ENCODE data around the gene PLK5. TPM values are rescaled to one million over a fixed set of nuclear protein-coding genes. Genes with fewer than 3 reads are reported as not detected.

PLK5 gene
- total RNA-seq, 1 donor: not detected

DNA sequence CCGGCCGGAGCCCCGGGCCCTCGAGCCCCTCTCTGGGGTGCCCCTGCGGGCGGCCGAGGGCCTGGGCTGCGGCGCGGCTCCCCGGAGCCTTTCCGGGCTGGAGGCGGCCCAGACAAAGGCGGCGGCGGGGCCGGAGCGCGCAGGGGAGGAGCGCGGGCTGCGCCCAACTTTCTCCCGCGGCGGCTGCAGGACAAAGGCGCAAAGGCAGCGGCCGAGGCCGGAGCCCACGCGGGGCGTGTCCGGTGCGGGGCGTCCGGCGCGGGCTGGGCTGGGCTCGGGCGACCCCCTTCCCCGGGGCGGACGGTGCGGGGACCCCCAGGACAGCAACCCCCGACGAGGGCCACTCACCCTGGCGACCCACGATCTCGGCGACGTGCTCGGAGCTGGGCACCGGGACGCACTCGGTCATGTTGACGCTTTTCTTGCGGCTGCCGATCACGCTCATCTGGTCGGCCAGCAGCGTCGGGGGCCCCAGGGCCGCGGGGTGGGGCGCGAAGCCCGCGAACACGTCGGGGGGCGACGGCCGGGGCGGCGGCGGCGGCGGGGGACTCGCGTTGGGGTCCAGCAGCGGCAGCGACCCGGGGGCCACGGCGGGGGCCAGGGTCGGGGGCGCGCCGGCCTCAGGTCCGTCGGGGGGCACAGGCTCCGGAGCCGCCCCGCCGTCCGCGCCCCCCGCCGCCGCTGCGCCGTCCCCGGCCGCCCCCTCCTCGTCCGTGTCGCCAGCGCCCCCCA, 43.4 kb downstream of the PLK5 start:
- Histone ChIP-seq H3K27me3 (ENCODE audit: insufficient read depth, low read length) (no peaks in the 10 kb centered on the region), H3K9me3 (ENCODE audit: low read depth, low read length) (no peaks in the 10 kb centered on the region), H3K4me1 (ENCODE audit: insufficient read depth, low read length) (peaks cover 8% of the 10 kb centered on the region), H3K4me3 (ENCODE audit: low read length) (no peak overlapping the region)

DNA sequence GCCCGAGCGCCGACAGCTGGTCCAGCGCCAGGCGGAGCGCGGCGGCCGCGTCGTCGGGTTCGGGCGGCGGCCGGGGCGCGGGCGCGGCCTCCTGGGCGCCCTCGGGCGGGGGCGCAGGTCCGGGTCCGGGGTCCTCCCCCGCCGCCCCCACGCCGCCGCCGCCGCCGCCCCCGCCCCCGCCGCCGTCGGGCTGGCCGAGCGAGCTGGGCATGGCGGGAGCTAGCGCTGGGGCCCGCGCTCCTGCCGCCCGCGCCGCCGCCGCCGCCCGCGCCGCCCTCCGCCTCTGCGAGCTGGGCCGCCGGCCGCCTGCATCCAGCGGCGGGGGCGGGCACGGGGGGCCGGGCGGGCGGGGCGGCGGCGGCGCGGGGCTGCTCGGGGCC, 44.0 kb downstream of the PLK5 start:
- no peak overlapping the region for H3K4me3 ChIP-seq (ENCODE audit: low read length)
- no peaks in the 10 kb centered on the region for H3K27me3 ChIP-seq (ENCODE audit: insufficient read depth, low read length)
- H3K4me1 ChIP-seq (ENCODE audit: insufficient read depth, low read length): peaks cover 8% of the 10 kb centered on the region
- no peaks in the 10 kb centered on the region for H3K9me3 ChIP-seq (ENCODE audit: low read depth, low read length)

DNA sequence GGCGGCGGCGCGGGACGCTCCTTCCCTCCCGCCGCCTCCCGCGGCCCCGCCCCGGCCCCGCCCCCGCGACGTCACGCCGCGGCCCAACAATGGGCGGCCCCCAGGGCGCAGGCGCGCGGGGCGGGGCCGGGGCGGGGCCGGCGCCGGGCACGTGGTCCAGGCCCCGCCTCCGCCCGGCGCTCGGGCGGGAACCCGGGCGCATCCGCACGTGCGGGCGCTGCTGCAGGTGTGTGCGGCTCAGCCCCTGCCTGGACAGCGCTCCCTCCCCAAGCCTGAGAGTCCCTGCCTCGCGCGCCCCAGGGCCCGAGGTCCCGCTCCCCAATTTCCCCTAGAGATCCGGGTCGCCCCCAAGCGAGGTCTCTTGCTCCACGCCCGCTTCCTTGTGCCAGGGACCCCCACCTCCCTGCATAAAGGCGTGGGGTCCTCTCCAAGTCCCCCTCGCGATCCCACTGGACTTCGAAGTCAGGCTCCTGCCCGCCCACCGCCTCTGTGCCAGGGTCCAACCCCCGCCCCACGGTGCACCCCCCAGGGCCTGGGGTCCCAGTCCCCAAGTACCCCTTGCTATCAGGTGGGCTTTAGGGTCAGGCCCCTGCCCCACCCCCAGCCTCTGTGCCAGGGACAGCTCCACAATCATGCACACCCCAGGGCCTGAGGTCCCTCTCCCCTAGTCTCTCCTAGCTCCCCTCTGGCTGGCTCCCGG, 44.6 kb downstream of the PLK5 start, which contains the start of gene MEX3D:
TSS of gene MEX3D (minus strand) at position 6 of the 700 bp plus-strand sequence. CDS start 267 bp downstream, outside the sequence.
- H3K9me3 ChIP-seq (ENCODE audit: low read depth, low read length): no peaks in the 10 kb centered on the region
- H3K27me3 ChIP-seq (ENCODE audit: insufficient read depth, low read length): no peaks in the 10 kb centered on the region
- no peak within 1 kb of the TSS for H3K4me3 ChIP-seq (ENCODE audit: low read length)
- H3K4me1 ChIP-seq (ENCODE audit: insufficient read depth, low read length): peaks cover 8% of the 10 kb centered on the region

DNA sequence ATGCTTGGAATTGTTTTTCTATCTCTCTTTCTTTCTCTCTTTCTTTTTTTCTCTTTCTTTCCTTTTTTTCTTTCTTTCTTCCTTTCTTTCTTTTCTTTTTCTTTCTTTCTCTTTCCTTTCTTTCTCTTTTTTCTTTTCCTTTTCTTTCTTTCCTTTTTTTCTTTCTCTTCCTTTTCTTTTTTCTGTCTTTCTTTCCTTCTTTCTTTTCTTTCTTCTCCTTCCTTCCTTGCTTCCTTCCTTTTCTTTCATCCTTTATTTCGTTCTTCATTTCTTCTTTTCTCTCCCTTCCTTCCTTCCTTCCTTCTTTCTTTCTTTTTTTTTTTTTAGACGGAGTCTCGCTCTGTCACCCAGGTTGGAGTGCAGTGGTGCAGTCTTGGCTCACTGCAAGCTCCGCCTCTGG, 46.1 kb downstream of the PLK5 start:
- Histone ChIP-seq H3K4me1 (ENCODE audit: insufficient read depth, low read length) (peaks cover 8% of the 10 kb centered on the region), H3K9me3 (ENCODE audit: low read depth, low read length) (no peaks in the 10 kb centered on the region), H3K4me3 (ENCODE audit: low read length) (no peak overlapping the region), H3K27me3 (ENCODE audit: insufficient read depth, low read length) (no peaks in the 10 kb centered on the region)

DNA sequence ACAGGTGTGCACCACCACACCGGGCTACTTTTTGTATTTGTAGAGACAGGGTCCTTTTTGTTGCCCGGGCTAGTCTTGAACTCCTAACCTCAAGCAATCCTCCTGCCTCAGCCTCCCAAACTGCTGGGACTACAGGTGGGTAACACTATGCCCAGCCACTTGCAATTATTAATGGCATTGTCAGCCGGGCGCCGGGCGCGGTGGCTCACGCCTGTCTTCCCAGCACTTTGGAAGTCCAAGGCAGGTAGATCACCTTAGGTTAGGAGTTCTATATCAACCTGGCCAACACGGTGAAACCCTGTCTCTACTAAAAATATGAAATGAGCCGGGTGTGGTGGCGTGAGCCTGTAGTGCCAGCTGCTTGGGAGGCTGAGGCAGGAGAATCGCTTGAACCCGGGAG, 47.0 kb downstream of the PLK5 start:
- Histone ChIP-seq H3K4me1 (ENCODE audit: insufficient read depth, low read length) (peaks cover 8% of the 10 kb centered on the region), H3K27me3 (ENCODE audit: insufficient read depth, low read length) (no peaks in the 10 kb centered on the region), H3K4me3 (ENCODE audit: low read length) (no peak overlapping the region), H3K9me3 (ENCODE audit: low read depth, low read length) (no peaks in the 10 kb centered on the region)

DNA sequence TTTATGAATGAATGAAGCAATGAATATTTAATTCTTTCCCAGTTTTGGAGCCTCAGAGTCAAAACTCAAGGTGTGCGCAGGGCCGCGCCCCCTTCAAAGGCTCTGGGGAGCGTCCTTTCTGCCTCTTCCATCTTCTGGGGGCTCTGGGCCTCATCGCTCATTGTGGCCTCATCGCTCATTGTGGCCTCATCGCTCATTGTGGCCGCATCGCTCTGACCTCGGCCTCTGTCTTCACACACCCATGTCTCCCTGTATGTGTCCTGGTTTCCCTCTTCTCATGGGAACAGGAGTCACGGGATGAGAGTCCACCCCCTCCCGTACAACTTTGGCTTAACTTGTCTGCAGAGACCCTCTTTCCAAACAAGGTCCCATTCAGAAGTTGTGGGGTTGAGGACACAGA, 47.5 kb downstream of the PLK5 start:
- H3K27me3 ChIP-seq (ENCODE audit: insufficient read depth, low read length): no peaks in the 10 kb centered on the region
- H3K4me3 ChIP-seq (ENCODE audit: low read length): no peak overlapping the region

DNA sequence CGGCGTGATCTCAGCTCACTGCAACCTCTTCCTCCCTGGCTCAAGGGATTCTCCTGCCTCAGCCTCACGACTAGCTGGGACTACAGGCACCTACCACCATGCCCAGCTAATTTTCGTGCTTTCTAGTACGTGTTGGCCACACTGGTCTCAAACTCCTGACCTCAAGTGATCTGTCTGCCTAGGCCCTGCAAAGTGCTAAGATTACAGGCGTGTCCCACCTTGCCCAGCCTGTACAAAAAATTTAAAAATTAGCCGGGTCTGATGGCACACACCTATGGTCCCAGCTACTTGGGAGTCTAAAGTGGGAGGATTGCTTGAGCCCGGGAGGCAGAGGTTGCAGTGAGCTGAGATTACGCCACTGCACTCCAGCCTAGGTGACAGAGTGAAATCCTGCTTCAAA, 48.9 kb downstream of the PLK5 start:
- H3K27me3 ChIP-seq (ENCODE audit: insufficient read depth, low read length): no peaks in the 10 kb centered on the region
- H3K9me3 ChIP-seq (ENCODE audit: low read depth, low read length): no peaks in the 10 kb centered on the region
- no peak overlapping the region for H3K4me3 ChIP-seq (ENCODE audit: low read length)
- no peaks in the 10 kb centered on the region for H3K4me1 ChIP-seq (ENCODE audit: insufficient read depth, low read length)

More for the DNA sequence above, 47.5 kb downstream of the PLK5 start:
- Histone ChIP-seq H3K4me1 (ENCODE audit: insufficient read depth, low read length) (peaks cover 8% of the 10 kb centered on the region), H3K9me3 (ENCODE audit: low read depth, low read length) (no peaks in the 10 kb centered on the region)

DNA sequence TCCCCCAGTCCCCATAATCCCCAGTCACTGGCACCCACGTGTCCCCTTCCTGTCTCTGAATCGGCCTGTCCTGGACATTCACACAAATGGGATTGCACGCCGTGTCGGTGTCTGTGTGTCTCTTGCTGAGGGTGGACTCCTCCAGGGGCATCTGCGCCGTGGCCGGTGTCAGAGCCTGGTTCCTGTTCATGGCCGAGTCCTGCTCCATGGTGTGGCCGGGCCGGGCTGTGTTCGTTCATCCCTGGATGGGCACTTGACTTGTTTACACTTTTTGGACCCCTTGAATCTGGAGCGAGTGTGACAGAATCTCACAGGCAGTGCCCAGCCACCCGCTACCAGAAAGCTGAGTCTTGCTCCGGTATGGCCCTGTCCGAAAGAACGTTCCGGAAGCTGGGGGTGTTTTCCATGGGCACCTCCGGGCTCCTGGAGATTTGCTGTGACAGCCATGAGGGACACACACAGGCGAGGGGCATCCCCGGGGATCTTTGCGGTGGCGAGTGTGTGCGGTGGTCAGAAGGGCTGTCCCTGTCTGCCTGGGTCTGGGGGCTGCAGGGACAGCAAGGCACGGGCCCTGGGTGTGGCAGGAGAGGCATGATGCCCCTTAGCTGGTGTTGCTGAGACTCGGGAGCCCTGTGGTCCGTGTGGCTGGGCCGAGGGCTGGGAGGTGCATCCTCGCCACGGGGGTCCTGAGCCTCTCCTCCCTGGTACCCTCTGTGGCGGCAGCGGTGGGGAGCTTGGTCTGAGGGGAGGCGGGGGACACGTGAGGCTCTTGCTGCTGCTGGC, 50.7 kb downstream of the PLK5 start:
- no peaks in the 10 kb centered on the region for H3K27me3 ChIP-seq (ENCODE audit: insufficient read depth, low read length)
- no peaks in the 10 kb centered on the region for H3K9me3 ChIP-seq (ENCODE audit: low read depth, low read length)
- no peak overlapping the region for H3K4me3 ChIP-seq (ENCODE audit: low read length)
- H3K4me1 ChIP-seq (ENCODE audit: insufficient read depth, low read length): no peaks in the 10 kb centered on the region

DNA sequence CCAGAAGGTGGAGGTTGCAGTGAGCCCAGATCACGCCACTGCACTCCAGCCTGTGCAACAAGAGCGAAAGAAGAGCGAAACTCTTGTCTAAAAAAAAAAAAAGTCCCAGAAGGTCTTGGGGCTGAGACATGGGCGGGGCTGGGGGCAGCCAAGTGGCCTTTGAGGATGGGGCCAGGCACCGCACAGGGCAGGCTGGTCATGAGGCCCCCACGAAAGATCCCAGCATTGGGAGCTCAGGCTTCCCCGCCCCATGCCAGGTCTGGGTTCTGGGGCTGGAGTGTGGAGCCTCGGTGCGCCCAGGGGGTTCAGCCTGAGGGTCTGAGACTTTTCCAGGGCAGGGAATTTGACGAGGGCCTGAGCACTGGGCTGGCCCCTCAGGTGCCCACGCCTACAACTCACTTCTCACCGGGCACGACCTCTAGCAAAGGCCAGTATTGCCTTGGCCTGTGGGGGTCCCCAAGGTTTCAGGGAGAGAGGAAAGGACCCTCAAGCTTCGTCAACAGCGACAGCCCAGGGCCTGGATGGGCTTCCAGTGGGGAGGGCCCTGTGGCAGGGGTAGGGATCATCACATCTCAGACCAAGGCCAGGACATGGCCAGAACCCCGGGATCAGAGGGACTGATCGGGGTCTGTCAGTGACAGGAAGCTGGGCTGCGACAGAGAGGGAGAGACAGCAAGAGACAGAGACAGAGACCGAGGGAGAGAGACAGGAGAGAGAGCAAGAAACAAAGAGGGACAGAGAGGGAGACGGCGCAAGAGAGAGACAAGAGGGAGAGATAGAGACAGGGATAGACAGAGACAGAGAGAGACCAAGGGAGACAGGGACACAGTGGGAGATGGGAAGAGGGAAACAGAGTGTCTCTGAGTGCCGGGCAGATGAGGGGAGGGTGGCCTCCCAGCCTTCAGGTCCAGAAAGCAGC, 51.7 kb downstream of the PLK5 start:
- Histone ChIP-seq H3K4me3 (ENCODE audit: low read length) (no peak overlapping the region), H3K4me1 (ENCODE audit: insufficient read depth, low read length) (no peaks in the 10 kb centered on the region), H3K27me3 (ENCODE audit: insufficient read depth, low read length) (no peaks in the 10 kb centered on the region), H3K9me3 (ENCODE audit: low read depth, low read length) (no peaks in the 10 kb centered on the region)

DNA sequence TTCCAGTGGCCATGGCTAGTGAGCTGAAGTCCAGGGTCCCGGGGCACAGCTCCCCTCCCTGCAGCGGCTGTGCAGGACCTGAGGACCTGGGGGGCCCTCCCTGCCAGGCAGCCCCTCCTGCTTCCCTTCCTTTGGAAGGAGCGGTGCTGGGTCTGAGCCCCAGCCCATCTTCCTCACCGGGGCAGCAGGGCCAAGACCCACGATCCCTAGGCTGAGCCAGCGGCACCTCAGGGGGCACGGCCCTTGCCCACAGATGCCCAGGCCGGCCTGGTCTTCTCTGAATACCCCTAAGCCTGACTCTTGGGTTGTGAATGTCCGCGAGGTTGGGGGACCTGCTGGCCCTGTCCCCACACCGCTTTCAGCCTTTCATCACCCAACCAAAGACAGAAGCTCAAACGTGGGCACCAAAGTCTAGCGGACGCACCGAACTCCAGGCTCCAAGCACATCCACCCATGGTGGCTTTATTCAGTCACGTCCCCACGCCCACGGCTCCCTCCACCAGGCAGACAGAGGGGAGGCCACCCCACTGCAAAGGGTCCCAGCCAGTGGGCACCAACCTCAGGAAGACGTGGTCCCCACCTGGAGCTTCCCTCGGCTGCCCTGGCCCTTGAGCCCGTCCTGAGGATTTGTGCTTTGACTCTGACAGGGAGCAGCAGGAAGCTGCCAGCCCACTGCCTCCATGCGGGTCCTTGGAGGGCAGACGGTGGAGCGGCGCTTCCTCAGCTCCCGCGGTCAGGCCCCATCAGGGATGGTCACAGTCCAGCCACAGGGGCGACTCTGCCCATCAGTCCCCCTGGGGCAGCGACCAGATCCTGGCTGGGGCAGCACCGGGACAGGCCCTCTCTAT, 52.6 kb downstream of the PLK5 start:
- Histone ChIP-seq H3K9me3 (ENCODE audit: low read depth, low read length) (no peaks in the 10 kb centered on the region), H3K27me3 (ENCODE audit: insufficient read depth, low read length) (no peaks in the 10 kb centered on the region), H3K4me1 (ENCODE audit: insufficient read depth, low read length) (no peaks in the 10 kb centered on the region), H3K4me3 (ENCODE audit: low read length) (no peak overlapping the region)

DNA sequence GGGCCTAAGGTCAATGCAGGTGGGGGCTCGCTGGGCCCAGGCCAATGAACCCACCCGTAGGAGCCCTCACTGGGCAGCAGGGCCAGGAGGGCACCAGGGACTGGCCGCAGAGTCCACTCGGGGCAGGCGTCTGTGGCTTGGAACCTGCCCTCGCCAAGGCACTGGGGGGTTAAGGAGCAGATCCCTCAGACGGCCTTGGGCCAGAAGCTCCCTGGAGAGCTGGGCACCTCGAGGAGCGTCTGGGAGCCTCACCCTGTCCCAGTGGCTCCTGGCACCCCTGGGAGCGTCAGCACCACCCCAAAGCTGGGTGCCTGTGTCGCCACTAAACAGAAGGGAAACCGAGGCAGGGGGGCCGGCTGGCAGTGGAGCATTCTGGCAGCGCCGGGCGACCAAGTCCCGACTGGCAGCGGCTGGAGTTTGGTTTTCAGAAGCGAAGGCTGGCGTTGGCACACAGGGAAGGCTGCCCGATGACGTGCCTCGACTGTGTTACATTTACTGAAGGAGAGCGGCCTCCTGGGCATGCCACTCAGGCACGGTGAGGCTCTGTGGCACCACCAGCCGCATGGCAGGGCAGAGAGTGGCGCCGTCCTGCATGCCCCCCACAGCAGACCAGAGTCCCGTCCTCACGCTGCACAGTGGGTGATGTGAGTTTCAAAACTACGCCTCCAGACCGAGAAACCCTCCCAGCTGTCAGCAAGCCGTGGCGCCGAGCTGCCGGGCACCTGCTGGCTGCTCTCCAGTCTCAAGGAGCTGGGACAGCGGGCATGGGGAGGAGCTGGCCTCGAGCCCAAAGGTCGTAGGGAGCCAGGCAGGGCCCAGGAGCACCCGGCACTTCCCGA, 53.4 kb downstream of the PLK5 start:
- H3K4me1 ChIP-seq (ENCODE audit: insufficient read depth, low read length): no peaks in the 10 kb centered on the region
- H3K9me3 ChIP-seq (ENCODE audit: low read depth, low read length): no peaks in the 10 kb centered on the region
- H3K4me3 ChIP-seq (ENCODE audit: low read length): no peak overlapping the region
- H3K27me3 ChIP-seq (ENCODE audit: insufficient read depth, low read length): no peaks in the 10 kb centered on the region

DNA sequence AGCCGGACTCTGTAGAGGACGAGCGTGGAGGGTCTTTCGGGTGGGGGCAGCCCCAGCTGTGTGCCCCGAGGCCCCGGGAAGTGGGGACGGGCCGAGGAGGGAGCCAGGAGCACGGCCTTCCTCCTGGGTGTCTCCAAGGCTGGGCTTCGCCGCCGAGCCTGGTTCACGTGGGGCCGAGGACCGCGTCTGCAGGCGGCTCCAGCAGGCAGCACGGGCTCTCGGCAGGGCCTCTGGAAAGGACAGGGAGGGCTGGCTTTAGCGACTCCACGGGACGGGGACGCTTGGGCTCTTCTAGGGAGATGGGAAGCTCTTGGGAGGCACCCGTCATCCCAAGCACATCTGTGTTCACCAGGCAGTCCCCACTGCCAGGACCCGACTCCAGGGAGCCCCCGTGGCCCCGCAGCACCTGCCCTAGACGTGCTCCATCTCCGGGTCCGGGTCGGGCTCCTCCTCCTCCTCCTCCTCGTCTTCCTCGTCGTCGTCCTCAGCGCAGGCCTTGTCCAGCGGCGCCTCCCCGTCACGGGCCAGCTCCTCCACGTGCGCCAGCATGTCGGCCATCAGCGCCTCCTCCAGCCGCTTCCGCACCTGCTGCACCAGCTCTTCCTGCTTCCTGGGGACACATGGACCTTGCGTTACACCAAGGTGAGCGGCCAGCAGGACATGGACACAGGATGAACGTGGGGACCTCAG, 54.2 kb downstream of the PLK5 start:
- Histone ChIP-seq H3K4me3 (ENCODE audit: low read length) (no peak overlapping the region), H3K9me3 (ENCODE audit: low read depth, low read length) (no peaks in the 10 kb centered on the region), H3K4me1 (ENCODE audit: insufficient read depth, low read length) (no peaks in the 10 kb centered on the region), H3K27me3 (ENCODE audit: insufficient read depth, low read length) (no peaks in the 10 kb centered on the region)

DNA sequence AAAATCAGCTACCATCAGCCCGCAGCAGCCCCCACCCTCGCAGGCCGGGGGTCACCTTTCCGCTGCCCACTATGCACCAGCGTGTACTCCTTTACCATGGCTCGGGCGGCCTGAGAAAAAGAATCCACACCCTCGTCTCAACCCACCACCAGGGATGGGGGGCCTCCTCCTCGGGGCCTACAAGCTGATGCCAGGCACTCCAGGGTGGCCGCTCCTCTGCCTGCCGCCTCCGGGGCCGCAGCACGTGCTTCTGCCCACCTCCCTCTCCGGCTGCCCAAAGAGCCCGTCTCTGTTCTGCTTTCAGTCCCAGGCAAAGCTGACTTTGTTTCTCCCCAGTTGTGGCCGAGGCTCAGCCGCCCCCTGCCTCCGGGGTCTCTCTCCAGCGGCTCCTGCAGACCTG, 55.3 kb downstream of the PLK5 start:
- Histone ChIP-seq H3K9me3 (ENCODE audit: low read depth, low read length) (no peaks in the 10 kb centered on the region), H3K4me1 (ENCODE audit: insufficient read depth, low read length) (no peaks in the 10 kb centered on the region), H3K27me3 (ENCODE audit: insufficient read depth, low read length) (no peaks in the 10 kb centered on the region), H3K4me3 (ENCODE audit: low read length) (no peak overlapping the region)
